SU-DHL-6 (cell line): ENCODE measurements around the gene SDCCAG8.

Experiments used
- EZH2phosphoT487 ChIP-seq: fragments of 200-600 bp; sonication (generic), shearing (Covaris generic); conservative IDR thresholded peaks from 2 replicates; pipeline ENCODE4 v1.6.1; 2018; ENCODE audit warnings: mild to moderate bottlenecking, antibody characterized with exemption, low read length, moderate library complexity, mixed read lengths
- TF ChIP-seq, protein P1 (sequence below): fragments of 200-600 bp; sonication (generic); IDR thresholded peaks from one replicate; pipeline ENCODE4 v1.5.1; 2017; ENCODE audit warnings: antibody characterized with exemption, mild to moderate bottlenecking, low read length, moderate library complexity; ENCODE audit not compliant: insufficient read depth, poor library complexity, severe bottlenecking

DNA sequence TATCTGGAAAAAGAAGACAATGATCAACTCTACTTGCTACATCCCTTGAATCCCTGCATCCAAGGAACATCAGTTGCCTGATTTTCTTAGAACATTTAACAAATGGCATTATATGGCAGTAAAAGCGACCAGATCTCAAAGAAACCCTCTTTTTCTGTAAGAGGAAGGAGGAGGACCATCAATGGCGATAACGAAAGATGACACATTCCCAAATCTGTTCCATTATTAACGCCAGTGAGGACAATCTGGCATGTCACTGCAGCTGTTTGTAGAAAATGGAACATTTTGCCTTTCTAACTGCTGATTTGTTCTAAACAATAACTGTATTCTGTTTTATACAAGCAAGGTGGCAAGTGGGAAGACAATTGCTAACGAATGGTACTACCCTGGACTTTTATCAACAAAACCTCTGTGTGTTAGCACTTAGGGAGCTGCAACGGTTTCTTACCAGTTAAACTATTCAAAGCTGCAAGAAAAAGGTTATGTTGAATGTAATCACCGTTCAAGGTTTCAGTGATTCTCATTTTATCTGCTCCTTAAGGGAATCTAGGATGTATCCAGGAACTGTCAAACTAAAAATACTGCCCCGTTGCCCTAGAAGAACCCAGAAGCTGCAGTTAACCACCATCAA is 251.9 kb downstream of the SDCCAG8 start:
- TF ChIP-seq, protein P1, sequence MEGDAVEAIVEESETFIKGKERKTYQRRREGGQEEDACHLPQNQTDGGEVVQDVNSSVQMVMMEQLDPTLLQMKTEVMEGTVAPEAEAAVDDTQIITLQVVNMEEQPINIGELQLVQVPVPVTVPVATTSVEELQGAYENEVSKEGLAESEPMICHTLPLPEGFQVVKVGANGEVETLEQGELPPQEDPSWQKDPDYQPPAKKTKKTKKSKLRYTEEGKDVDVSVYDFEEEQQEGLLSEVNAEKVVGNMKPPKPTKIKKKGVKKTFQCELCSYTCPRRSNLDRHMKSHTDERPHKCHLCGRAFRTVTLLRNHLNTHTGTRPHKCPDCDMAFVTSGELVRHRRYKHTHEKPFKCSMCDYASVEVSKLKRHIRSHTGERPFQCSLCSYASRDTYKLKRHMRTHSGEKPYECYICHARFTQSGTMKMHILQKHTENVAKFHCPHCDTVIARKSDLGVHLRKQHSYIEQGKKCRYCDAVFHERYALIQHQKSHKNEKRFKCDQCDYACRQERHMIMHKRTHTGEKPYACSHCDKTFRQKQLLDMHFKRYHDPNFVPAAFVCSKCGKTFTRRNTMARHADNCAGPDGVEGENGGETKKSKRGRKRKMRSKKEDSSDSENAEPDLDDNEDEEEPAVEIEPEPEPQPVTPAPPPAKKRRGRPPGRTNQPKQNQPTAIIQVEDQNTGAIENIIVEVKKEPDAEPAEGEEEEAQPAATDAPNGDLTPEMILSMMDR = no peak
- no peak for TF ChIP-seq EZH2phosphoT487
